Frontal cortex (tissue), 4 donors: ENCODE data around the gene CDC42SE1. TPM values are rescaled to one million over a fixed set of nuclear protein-coding genes. Genes with fewer than 3 reads are reported as not detected.
A peak's percentile ranks its signal among the peaks of the same experiment; 100 is the strongest.
"Not testable (repeated sequence)": the region's sequence is repeated elsewhere in the genome, so short reads cannot be mapped to it uniquely, and the experiment has no call there.

ENCODE experiments used
- DNase-seq, 2 donors: peaks; one replicate each; pipeline ENCODE4 v3.0.0; 2012; ENCODE audit warnings: low spot score in 2 of 2
- FAIRE-seq: peaks from 2 replicates; lab custom pipeline; 2012; peaks lifted over from hg19 to GRCh38; lab: Jason Lieb, UNC
- total RNA-seq: library from RNA; depleted of rRNA; stranded (reverse); fragments of >200 nt; gene quantifications from one replicate; pipeline ENCODE4 v1.2.3, GENCODE V29; 2014
- donor health status: control.
- donor health status: control.
- donor health status: control.

Gene CDC42SE1
- 31.0 TPM for total RNA-seq

GRCh38 chr1:151059109-151060006 lies at the start of gene CDC42SE1:
TSS of gene CDC42SE1 (minus strand) at chr1:151059622. CDS start at chr1:151055730, 3,892 bp downstream.
- FAIRE-seq: no peak
- DNase-seq: peak; percentile 81 to 88

GRCh38 chr1:151108331-151108730 lies 48.9 kb upstream of the CDC42SE1 start:
- FAIRE-seq (no peak), DNase-seq (no peak)

GRCh38 chr1:151106894-151107293 lies 47.5 kb upstream of the CDC42SE1 start:
- DNase-seq (no peak), FAIRE-seq (no peak)

- DNase-seq (no peak), FAIRE-seq (no peak)
Measured at GRCh38 chr1:151104630-151105029, 45.2 kb upstream of the CDC42SE1 start.

GRCh38 chr1:151098126-151098525 lies 38.7 kb upstream of the CDC42SE1 start:
- DNase-seq: no peak
- FAIRE-seq: no peak

GRCh38 chr1:151097426-151097825 lies 38.0 kb upstream of the CDC42SE1 start:
- DNase-seq, FAIRE-seq: not testable (repeated sequence)

GRCh38 chr1:151085953-151086559 lies 26.6 kb upstream of the CDC42SE1 start:
- no peak for DNase-seq
- no peak for FAIRE-seq

- FAIRE-seq (no peak), DNase-seq (no peak)
Measured at GRCh38 chr1:151072224-151072623, 12.8 kb upstream of the CDC42SE1 start.

GRCh38 chr1:151070474-151071276 lies 11.3 kb upstream of the CDC42SE1 start, which contains the start of gene GABPB2:
TSS of gene GABPB2 (plus strand) at chr1:151070761. CDS start at chr1:151088190, 17,429 bp downstream.
- no peak for FAIRE-seq
- DNase-seq: peak; percentile 70 to 81

- FAIRE-seq: no peak
- no peak for DNase-seq
Measured at GRCh38 chr1:151069103-151069486, 9.7 kb upstream of the CDC42SE1 start.

GRCh38 chr1:151067185-151067584 lies 7.8 kb upstream of the CDC42SE1 start:
- DNase-seq (no peak), FAIRE-seq (no peak)

GRCh38 chr1:151065089-151065645 lies 5.7 kb upstream of the CDC42SE1 start:
- FAIRE-seq (no peak), DNase-seq (no peak)

- no peak for FAIRE-seq
- no peak for DNase-seq
Measured at GRCh38 chr1:151062741-151063371, 3.4 kb upstream of the CDC42SE1 start.

- FAIRE-seq: no peak
Measured at GRCh38 chr1:151061704-151062103, 2.3 kb upstream of the CDC42SE1 start.

GRCh38 chr1:151060657-151061421 lies 1.4 kb upstream of the CDC42SE1 start:
- no peak for DNase-seq
- FAIRE-seq: no peak

More at GRCh38 chr1:151061704-151062103, 2.3 kb upstream of the CDC42SE1 start:
- no peak for DNase-seq

GRCh38 chr1:151060007-151060656 lies 710 bp upstream of the CDC42SE1 start, which contains the start of gene MLLT11:
TSS of gene MLLT11 (plus strand) at chr1:151060397. CDS start at chr1:151067225, 6,828 bp downstream.
- no peak for FAIRE-seq
- DNase-seq: peak; percentile 57 to 65

- no peak for FAIRE-seq
- no peak for DNase-seq
Measured at GRCh38 chr1:151058692-151059091, 730 bp downstream of the CDC42SE1 start.

- DNase-seq (no peak), FAIRE-seq (no peak)
Measured at GRCh38 chr1:151056149-151056548, 3.3 kb downstream of the CDC42SE1 start.
